Measurements from ENCODE around the gene GMDS.

Gene GMDS

GRCh38 chr6:1606780-1607515 is 638.5 kb downstream of the GMDS start:
- DNase-seq = no peak

DNA sequence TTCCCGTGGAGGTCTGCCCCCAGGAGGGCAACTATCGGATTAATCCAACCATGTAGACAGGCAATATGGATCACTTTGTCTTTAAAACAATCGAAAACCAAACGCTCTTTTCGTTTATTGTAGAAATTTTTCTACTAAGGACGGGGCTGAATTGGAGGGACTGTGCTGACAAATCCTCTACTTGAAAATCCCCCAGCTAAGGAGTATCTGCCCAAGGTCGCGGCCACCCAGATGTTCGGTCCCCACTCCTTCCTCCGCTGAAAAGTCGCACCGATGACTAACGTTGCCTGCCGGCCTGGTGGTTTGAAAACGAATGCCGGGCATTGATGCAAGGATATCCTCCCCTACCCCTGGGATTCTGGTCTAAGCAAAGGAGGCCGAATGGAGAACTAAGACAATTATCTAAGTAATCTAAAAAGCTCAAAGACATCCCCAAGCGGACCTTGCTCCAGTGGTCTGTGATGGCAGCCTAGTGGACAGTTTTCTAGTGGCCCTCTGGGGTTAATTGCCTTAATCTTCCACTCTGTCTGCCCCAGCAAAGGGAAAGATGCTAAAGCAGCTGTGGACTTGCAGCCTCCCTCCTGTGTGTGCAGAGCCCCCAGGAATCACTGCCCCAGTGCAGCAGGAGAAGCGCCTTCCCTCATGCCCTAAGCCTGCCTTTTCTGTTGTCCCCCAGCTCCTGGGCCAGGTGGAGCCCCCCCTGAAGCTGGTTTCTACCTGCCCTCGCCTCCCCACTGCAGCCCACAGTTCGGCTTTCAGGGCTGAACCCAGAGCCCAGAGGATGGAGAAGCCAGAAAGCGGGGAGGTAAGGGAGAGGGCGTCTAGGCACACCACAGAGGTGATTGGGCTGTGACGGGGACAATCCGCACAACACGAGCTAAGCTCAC is 639.3 kb downstream of the GMDS start:
- no peak for DNase-seq

GRCh38 chr6:1605004-1605892 is 640.2 kb downstream of the GMDS start:
- no peak for DNase-seq

DNA sequence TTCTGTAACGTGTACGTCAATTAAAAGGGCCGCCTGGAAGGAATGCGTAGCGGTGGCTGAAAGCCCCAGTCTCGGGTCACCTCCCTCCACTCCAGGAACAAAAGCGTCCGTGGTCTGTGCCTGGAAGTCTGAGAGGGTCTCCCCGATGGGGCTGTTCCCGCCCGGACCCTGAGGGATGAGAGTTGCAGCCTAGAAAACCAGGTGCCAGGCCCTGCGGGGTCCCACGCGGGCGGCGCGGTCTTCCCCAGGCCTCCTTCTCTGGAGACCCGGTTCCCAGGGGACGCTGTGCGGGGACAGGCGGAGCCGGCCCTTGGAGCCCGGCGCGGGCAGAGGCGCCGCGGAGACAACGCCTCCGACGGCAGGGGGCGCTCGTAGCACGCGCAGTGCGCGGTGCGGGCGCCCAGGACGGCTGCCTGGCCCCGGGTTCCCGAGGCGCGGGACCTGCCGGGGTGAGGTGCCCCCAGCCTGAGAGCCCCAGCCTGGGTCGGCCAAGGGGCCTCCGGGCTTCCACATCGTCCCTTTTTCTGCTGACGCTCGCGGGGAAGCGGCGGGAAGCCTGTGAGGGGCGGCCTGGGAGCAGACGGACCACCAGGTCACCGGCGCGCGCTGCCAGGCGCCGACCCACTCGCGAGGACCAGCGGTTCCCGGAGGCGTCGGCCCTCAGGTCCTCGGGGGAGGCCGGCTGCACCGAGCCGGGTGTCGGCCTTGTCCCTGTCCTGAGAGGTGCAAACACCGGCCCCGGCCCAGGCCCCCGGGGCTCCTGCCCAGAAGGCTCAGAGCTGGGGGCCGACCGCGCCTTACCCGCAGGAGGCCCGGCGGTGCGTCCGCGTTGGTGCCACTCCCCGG is 641.0 kb downstream of the GMDS start:
- DNase-seq = peak; percentile 51

- DNase-seq = no peak
These were observed 641.7 kb downstream of the GMDS start for GRCh38 chr6:1603708-1604107.

- no peak for DNase-seq
These were observed 643.2 kb downstream of the GMDS start for GRCh38 chr6:1602049-1602713.

GRCh38 chr6:1601158-1602048 is 644.0 kb downstream of the GMDS start:
- DNase-seq = no peak

GRCh38 chr6:1600764-1601157 is 644.6 kb downstream of the GMDS start:
- DNase-seq = no peak

GRCh38 chr6:1600063-1600763 is 645.2 kb downstream of the GMDS start:
- DNase-seq = no peak

- no peak for DNase-seq
These were observed 645.9 kb downstream of the GMDS start for GRCh38 chr6:1599469-1599868.

- DNase-seq = no peak
These were observed 646.5 kb downstream of the GMDS start for GRCh38 chr6:1598886-1599285.

GRCh38 chr6:1598433-1598832 is 647.0 kb downstream of the GMDS start:
- no peak for DNase-seq

DNA sequence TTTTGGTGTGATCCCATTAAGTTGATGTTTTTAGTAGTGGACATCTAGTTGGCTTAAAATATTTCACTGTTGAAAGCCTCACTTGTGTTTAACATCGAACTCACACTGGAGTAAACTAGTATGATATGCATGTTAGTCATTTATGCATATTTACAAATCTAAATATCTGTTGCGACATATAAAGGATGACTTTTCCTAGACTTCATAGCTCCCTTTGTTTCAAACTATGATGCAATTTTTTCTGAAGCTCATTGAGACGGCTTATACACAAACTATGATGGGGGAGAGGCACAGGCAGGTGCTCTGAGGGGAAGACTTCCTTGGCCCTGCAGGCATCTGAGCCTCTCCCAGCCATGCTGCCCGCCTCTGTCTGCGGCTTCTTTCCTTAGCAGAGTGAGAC is 647.5 kb downstream of the GMDS start:
- no peak for DNase-seq

DNA sequence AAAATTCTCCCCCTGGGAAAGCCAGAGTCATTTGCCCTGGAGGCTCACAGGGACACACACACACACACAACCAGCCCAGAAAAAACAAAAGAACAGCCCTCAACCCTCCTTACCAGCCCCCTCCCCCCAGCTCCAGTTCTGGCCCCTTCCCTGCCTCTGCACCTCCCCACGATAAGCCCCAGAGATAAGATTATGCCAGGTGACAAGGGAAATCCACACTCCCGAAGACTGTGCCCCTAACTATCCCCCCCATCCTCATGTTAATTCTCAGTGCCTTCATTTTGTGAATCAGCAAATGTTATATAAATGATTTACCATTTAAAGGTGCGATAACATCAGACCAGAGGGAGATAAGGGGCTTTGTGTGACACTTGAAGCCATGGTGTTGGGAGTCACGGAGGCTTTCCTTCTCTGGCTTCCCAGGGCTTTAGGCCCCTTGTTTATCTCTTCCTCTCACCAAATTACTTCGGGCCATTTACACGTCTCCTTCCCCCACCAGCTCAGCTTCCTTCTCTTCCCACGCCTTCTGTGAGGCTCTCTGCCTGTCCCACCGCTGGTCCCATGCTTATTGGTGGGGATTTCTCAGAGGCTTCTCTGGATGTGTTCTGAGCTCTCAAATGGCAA is 648.2 kb downstream of the GMDS start:
- no peak for DNase-seq

GRCh38 chr6:1596088-1596852 is 649.1 kb downstream of the GMDS start:
- DNase-seq = peak; percentile 57

GRCh38 chr6:1595271-1596087 is 649.9 kb downstream of the GMDS start:
- DNase-seq = no peak

GRCh38 chr6:1594445-1595200 is 650.8 kb downstream of the GMDS start:
- no peak for DNase-seq
